ENCODE data around the gene MTMR3.
"Not testable (repeated sequence)": the region's sequence is repeated elsewhere in the genome, so short reads cannot be mapped to it uniquely, and the experiment has no call there.

MTMR3 gene

DNA sequence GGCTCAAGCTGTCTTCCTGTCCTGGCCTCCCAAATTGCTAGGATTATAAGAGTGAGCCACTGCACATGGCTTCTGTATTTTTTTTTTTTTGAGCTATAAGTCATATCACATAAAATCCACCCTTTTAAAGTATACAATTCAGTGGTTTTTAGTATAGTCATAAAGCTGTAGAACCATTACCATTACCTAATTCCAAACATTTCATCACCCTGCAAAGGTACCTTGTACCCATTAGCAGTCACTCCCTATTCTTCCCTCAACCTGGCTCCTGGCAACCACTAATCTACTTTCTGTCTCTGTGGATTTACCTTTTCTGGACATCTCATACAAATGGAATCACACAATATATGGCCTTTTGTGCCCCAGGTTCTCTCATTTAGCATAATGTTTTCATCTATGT, 84.5 kb downstream of the MTMR3 start:
- no peak for DNase-seq (ENCODE audit: low spot score)

DNA sequence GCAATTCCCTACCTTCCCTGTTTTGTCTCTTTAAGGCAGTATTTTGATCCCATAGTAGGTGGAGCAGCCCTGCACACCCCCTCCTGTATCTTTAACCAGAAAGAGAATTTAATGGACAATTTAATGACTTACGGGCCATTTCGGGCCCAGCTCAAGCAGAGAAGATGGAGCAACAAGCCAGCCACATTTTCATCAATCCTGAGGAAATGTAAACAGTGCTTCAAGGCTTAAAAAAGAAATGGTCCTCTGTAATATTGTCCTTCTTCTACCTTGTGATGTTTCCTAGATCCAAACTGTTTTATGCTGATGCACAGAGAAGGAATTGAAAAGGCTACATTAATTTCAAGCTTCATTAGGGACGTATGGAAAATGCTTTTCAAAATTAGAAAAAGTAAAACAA, 88.6 kb downstream of the MTMR3 start:
- DNase-seq (ENCODE audit: low spot score): no peak

- DNase-seq (ENCODE audit: low spot score): no peak
Observed at GRCh38 chr22:29972121-29972520, 89.1 kb downstream of the MTMR3 start.

DNA sequence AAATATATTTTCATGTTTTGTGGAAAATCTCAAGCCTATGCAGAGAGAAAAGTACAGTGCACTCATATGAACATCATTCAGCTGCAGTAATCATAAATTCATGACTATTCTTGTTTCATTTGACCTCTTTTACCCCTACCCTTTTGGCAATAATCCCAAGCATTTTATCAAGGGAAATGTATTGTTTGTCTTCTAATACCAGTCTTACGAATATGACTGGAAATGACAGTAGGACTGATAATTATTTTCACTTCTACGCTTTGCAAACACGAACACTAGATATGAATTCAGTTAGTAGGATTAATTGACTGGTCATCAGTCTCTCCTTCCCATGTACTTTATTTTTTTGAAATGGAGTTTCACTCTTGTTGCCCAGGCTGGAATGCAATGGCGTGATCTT, 90.3 kb downstream of the MTMR3 start:
- DNase-seq (ENCODE audit: low spot score): no peak

DNA sequence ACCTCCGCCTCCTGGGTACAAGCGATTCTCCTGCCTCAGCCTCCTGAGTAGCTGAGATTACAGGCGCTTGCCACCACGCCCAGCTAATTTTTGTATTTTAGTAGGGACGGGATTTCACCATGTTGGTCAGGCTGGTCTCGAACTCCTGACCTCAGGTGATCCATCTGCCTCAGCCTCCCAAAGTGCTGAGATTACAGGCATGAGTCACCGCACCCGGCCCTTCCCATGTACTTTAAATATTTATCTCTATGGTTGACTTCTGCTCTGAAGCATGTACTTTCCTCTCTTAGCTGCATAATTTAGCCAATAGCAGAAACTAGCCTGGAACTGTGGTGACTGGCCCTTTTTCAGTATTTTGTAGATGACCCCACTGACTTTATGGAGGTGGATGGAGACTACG, 90.7 kb downstream of the MTMR3 start:
- DNase-seq (ENCODE audit: low spot score): not testable (repeated sequence)

- DNase-seq (ENCODE audit: low spot score): no peak
Observed at GRCh38 chr22:29975494-29975893, 92.5 kb downstream of the MTMR3 start.

- no peak for DNase-seq (ENCODE audit: low spot score)
Observed at GRCh38 chr22:29977107-29977506, 94.1 kb downstream of the MTMR3 start.

DNA sequence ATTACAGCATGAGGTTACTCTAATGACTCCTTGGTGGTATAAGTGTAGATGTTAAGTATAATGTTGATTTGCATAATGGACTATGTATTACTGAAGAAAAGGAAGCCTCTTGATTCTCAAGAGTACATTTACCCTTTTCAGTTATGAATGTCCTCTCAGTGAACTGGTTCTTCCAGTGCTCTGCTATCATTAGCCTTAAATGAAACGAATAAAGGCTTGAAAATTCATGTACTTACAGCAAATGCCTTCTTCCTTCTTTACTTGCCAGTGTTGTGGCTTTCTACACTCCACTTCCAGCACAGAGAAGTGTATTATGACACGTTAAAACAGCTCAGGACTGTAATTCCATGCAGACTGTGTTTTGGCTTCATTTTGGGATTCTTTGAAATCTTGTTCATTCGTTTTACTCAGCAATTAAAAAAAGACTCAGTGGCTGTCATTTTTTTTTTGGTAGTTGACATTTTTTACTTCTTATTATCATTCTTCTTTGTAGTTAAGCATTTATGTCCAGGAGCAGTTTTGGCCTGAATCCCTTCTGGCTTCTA, 96.9 kb downstream of the MTMR3 start:
- DNase-seq (ENCODE audit: low spot score): no peak

GRCh38 chr22:29983296-29983917, 100.4 kb downstream of the MTMR3 start:
- DNase-seq (ENCODE audit: low spot score): no peak

- no peak for DNase-seq (ENCODE audit: low spot score)
Observed at GRCh38 chr22:29985912-29986311, 102.9 kb downstream of the MTMR3 start.

DNA sequence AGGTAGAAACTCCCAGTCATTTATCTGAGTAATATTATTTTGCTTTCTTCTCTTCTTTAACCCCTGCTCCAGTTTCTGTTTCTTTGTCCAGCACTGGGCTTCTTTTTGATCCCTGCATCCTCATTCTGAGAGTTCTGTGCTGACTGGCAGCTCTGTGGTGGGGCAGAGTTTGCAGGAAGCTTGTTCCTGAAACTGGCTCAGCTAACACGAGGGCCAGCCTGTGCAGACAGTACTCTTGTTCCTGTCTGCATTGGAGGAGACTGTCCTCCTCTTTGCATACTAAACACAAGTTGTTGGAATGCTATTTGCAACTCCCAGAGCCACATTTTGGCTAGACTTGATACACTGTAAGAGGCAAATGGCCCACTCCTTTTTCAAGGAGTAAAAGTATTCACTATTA, 104.2 kb downstream of the MTMR3 start:
- DNase-seq (ENCODE audit: low spot score): no peak

GRCh38 chr22:29988719-29989118, 105.7 kb downstream of the MTMR3 start:
- DNase-seq (ENCODE audit: low spot score): no peak

DNA sequence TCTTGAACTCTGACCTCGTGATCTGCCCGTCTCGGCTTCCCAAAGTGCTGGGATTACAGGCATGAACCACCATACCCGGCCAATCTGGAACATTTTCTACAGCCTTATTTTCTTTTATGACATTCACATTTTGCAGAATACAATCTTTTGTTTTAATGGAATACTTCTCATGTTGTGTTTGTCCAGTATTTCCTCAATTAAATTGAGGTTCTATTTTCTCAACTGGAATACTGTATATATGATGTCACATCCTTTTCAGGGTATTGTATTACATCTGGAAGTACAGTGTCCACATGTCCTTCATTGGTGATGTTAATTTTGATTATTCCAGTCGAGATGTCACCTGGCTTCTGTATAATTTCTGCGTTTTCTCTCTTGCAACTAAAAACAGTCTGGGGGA, 106.5 kb downstream of the MTMR3 start:
- DNase-seq (ENCODE audit: low spot score): no peak

- no peak for DNase-seq (ENCODE audit: low spot score)
Observed at GRCh38 chr22:29992341-29993275, 109.6 kb downstream of the MTMR3 start.

- DNase-seq (ENCODE audit: low spot score): no peak
Observed at GRCh38 chr22:29994027-29994715, 111.2 kb downstream of the MTMR3 start.

GRCh38 chr22:29994943-29995342, 112.0 kb downstream of the MTMR3 start:
- no peak for DNase-seq (ENCODE audit: low spot score)

DNA sequence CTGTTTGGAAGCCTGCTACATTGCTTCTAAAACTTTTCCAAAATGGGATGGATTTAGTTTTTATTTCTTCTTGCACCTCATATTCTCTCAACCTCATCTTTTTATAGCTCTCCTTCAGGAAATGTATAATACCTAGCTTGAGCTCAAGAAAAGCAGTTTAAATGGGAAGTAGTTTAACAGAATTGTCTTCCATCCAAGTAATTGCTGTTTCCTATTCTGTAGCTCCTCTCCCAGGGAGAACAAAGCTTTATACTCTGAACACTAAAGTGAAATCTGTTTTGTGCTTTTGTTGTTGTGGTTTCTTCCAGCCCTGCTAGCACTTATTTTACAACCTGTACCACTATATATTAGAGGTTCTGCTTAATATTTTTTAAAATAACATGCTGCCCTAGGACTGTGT, 114.1 kb downstream of the MTMR3 start:
- DNase-seq (ENCODE audit: low spot score): no peak

- no peak for DNase-seq (ENCODE audit: low spot score)
Observed at GRCh38 chr22:29997516-29997915, 114.5 kb downstream of the MTMR3 start.

- no peak for DNase-seq (ENCODE audit: low spot score)
Observed at GRCh38 chr22:29998627-29999384, 115.8 kb downstream of the MTMR3 start.

GRCh38 chr22:30000566-30000965, 117.6 kb downstream of the MTMR3 start:
- DNase-seq (ENCODE audit: low spot score): no peak

GRCh38 chr22:30001459-30001858, 118.5 kb downstream of the MTMR3 start:
- DNase-seq (ENCODE audit: low spot score): no peak
